Activated CD4-positive, alpha-beta T cell treated with anti-CD3 and anti-CD28 coated beads, Interleukin-2, amount 10 ng/mL, durations not matched to agents 24 days and 14 days (primary cell): ENCODE results near the gene ZNF18. TPM values are rescaled to one million over a fixed set of nuclear protein-coding genes. Genes with fewer than 3 reads are reported as not detected.

Source experiments
- total RNA-seq: library from RNA; stranded (reverse); gene quantifications from 2 replicates; pipeline ENCODE4 v1.2.3, GENCODE V29; 2022

Gene ZNF18
- total RNA-seq, 1 donor from 2014 or later, result 8.0 TPM

Other genes starting within 250 kb of the ZNF18 start
- 32.7 and 35.2 TPM in 2 replicates for gene MAP2K4, start 23.4 kb upstream of the ZNF18 start, total RNA-seq